HG03196 (cell line): ENCODE data around the gene NCKAP5L.
A peak's percentile ranks its signal among the peaks of the same experiment; 100 is the strongest.
"Not testable (repeated sequence)": the region's sequence is repeated elsewhere in the genome, so short reads cannot be mapped to it uniquely, and the experiment has no call there.

ENCODE experiments used
- ATAC-seq: cut with Tn5 transposase; IDR thresholded peaks from one replicate; pipeline ENCODE4 v1.9.1; 2021; ENCODE audit not compliant: unreplicated experiment

Gene NCKAP5L

GRCh38 chr12:49828133-49829091, at the start of gene NCKAP5L:
Gene NCKAP5L (minus strand): TSS chr12:49828413. CDS start chr12:49804044, 24,369 bp downstream.
- peak; percentile 94 for ATAC-seq

- ATAC-seq, result no peak
Observed at GRCh38 chr12:49877066-49877465, 48.9 kb upstream of the NCKAP5L start.

GRCh38 chr12:49876070-49876469, 47.9 kb upstream of the NCKAP5L start:
- ATAC-seq, result no peak

GRCh38 chr12:49875115-49875720, 47.0 kb upstream of the NCKAP5L start:
- no peak for ATAC-seq

- ATAC-seq, result no peak
Observed at GRCh38 chr12:49874142-49874897, 46.1 kb upstream of the NCKAP5L start.

GRCh38 chr12:49873361-49873934, 45.2 kb upstream of the NCKAP5L start:
- ATAC-seq, result no peak

GRCh38 chr12:49872781-49873181, 44.6 kb upstream of the NCKAP5L start:
- no peak for ATAC-seq

- no peak for ATAC-seq
Observed at GRCh38 chr12:49872381-49872780, 44.2 kb upstream of the NCKAP5L start.

GRCh38 chr12:49871811-49872251, 43.6 kb upstream of the NCKAP5L start:
- not testable (repeated sequence) for ATAC-seq

- ATAC-seq, result no peak
Observed at GRCh38 chr12:49871263-49871561, 43.0 kb upstream of the NCKAP5L start.

- no peak for ATAC-seq
Observed at GRCh38 chr12:49870501-49871262, 42.5 kb upstream of the NCKAP5L start.

GRCh38 chr12:49869816-49870500, 41.7 kb upstream of the NCKAP5L start:
- no peak for ATAC-seq

GRCh38 chr12:49868952-49869815, 41.0 kb upstream of the NCKAP5L start:
- ATAC-seq, result no peak

- ATAC-seq, result no peak
Observed at GRCh38 chr12:49868449-49868848, 40.2 kb upstream of the NCKAP5L start.

GRCh38 chr12:49867570-49868341, 39.5 kb upstream of the NCKAP5L start:
- no peak for ATAC-seq

GRCh38 chr12:49866859-49867569, 38.8 kb upstream of the NCKAP5L start:
- ATAC-seq, result no peak

GRCh38 chr12:49865782-49866135, 37.5 kb upstream of the NCKAP5L start:
- ATAC-seq, result no peak
